OCI-LY3 (cell line): ENCODE data around the gene ADARB2.

Source experiments
- CTCF ChIP-seq: fragments of 200-600, 300-600 bp; sonication (generic); IDR thresholded peaks from 2 replicates; pipeline ENCODE4 v1.5.1; 2014; ENCODE audit warnings: antibody characterized with exemption, low read length, low read depth
- EZH2phosphoT487 ChIP-seq: fragments of 200-600 bp; shearing (Covaris generic); IDR thresholded peaks from 2 replicates; pipeline ENCODE4 v1.6.1; 2018; ENCODE audit warnings: antibody characterized with exemption, mixed run types, low read depth

GRCh38 chr10:1745780-1746456 is 8.6 kb upstream of the ADARB2 start:
- TF ChIP-seq CTCF = no peak
- TF ChIP-seq EZH2phosphoT487 = no peak
